HG03354 (cell line): ENCODE data around the gene MYO18B.

Source experiments
- ATAC-seq: cut with Tn5 transposase; IDR thresholded peaks from one replicate; pipeline ENCODE4 v1.9.1; 2021; ENCODE audit warnings: mild to moderate bottlenecking; ENCODE audit not compliant: unreplicated experiment, poor library complexity, severe bottlenecking

Gene MYO18B

DNA sequence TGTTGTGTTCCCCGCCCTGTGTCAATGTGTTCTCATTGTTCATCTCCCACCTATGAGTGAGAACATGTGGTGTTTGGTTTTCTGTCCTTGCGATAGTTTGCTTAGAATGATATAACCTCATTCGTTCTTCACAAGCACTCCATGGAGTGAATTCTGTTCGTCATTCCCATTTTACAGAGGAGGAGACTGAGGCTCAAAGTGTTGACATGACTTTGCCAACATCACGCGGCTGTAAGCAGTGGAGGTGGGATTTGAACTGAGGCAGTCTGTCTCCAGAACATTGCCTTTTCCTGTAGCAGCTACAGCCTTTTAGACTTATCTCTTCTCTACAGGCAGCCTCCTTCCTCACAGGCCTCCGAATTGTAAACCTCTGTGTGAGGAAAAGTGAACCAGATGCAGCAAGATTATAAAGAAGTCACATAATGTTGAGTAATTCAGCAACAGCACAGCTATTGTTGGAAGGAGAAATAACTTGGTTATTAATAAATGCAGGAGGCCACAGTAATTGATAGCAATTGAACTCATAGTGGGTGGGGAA, 74.6 kb downstream of the MYO18B start:
- no peak for ATAC-seq

DNA sequence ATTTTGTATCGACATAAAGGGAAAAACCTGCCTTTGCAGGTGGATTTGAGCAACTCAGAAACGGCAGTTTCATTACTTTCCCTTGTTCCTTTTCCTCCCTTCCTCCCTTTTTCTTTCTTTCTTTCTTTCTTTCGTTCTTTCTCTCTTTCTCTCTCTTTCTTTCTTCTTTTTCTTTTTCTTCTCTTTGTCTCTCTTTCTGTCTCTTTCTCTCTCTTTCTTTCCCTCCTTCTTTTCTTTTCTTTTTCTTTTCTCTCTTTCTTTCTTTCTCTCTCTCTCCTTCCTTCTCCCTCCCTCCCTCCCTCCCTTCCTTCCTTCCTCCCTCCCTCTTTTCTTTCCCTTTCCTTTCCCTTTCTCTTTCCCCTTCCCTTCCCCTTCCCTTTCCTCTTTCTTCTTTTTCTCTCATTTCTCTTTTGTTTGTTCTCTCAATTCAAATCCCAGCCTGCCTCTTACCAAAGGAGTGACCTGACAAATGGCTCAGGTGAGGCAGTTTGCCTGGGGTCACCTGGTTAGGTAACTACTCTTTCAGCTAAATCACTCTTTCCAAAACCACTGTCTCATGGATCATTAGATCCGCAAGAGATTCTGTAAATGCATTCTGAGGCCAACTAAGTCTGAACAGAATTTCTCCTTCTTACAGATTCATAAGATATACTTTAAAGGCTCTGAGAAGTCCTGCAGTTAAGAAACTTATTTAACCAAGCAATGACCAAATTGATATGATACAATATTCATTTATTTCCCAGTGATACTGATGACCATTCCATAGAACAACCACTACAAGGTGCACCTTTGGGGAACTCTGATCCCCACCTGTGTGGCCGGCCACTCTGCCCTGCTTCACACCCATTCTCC, 75.3 kb downstream of the MYO18B start:
- no peak for ATAC-seq

DNA sequence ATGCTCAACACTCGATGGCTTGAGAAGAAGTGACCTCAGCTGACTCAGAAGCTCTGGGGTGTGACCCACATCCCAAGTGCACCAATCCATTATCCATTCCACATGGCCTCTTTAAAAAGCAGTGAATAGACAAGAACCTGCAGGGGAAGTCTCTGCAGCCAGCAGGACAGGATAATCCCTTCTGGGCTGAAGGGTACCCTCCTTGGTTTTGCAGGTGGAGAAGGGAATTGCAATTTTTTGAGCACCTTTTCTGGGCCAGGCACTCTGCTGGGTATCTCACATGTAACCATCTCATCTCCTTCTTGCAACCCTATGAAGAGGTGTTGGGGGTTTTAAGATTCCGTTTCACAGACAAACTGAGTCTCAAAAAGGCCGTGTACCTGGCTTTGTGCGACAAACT, 76.6 kb downstream of the MYO18B start:
- ATAC-seq: no peak

DNA sequence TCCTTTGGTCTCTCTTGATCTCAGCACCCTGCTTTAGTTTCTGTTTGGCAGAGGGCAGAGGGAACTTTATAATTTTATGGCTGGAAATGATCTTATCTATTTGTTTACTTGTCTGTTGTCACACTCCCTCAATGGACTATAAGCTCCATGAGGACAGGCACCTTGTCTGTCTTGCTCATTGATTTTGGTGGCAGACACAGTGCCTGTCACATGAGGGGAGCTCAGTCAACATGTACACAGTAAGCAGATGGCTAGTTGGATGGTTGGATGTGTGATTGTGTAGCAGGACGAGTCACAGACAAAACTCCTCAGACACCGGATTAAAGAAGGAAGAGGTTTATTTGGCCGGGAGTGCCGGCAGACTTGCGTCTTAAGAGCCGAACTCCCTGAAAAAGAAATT, 80.4 kb downstream of the MYO18B start:
- no peak for ATAC-seq

DNA sequence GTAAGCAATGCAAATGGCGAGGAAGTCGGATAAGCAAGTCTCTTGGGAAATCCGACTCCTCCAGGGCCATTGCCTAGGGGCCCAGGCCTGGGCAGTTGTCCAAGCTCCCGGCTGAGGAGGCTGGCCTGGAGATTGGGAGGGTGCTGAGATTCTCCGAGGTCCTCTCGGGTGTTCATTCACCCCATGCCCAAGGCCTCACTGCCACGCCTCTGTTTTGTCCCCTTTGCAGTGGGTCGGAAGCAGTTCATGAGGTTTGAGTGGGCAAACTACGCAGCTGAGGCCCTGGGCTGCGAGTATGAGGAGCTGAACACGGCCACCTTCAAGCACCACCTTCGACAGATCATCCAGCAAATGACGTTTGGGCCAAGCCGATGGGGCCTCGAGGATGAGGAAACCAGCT, 81.3 kb downstream of the MYO18B start:
- no peak for ATAC-seq

DNA sequence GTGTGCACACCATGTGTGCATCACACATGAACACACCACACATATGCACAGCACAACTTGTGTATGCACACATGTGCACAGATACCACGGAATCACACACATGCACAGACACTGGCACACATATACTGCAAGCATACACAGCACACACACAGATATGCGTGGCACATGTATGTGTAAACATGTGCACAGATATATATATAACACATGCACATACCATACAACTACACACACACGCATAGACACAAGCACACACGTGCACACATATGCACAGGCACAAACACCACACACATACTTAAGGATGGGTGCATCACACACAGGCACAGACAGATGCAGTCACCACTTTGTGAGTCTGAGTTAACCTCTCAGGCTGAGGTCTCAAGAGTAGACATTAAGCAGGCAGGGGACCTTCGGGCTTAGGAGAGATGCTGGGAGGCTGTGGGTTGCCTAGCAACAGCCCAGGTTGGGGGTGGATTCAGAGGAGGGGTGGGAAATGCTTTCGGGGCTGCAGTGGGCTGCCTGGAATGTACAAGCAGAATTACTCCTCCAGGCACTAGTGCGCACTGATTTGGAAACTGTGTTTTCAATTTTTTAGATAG, 82.9 kb downstream of the MYO18B start:
- ATAC-seq: no peak

DNA sequence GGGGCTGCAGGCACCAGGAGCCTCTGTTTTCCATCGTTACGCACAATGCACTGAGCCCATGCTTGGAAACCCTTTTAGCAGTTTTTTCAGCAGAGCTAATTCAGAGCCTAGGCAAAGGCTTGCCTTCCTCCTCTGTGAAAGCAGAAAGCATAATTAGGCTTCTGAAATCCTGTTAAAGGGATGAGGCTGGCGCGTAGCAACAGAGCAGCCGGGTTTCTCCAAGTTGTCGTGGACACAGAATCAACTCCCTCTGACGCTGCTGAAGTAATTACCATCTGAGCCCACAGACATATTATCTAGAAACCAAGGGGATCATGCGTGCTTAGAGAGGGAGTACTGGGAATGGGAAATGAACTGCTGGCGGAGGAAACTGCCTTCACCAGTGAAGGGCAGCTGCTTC, 85.4 kb downstream of the MYO18B start:
- ATAC-seq: no peak

DNA sequence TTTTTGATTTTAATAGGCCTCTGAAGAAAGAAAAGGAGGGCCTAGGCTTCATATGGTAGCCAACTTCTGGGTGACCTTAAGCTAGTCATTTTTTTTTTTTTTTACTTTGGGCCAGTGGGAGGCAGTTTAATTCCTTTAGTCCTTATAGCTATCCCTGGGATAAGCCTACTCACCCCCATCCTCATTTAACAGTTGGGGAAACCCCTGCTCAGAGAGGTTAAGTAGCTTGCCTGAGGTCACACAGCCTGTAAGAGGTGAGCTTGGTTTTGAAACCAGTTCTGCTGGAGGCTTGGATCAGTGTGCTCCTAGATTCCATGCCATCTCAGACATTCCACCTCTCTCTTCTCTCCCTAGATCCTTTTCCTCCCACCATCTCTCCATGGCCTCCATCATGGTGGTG, 86.4 kb downstream of the MYO18B start:
- no peak for ATAC-seq

DNA sequence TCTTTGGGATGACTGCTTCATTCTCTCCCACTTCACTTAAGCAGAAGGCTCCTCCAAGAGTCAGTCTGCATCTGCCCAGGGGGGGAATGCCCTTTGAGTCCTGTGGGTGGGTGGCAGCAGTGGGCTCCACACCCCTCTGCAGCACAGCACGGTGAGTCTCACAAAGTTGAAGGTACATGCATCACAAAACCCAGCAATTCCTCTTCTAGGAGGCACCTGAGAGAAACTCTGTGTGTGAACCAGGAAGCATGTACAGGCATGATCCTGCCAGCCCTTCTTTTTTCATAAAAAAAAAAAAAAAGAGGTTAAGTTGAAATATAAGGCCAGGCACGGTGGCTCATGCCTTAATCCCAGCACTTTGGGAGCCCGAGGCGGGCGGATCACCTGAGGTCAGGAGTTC, 87.2 kb downstream of the MYO18B start:
- no peak for ATAC-seq

DNA sequence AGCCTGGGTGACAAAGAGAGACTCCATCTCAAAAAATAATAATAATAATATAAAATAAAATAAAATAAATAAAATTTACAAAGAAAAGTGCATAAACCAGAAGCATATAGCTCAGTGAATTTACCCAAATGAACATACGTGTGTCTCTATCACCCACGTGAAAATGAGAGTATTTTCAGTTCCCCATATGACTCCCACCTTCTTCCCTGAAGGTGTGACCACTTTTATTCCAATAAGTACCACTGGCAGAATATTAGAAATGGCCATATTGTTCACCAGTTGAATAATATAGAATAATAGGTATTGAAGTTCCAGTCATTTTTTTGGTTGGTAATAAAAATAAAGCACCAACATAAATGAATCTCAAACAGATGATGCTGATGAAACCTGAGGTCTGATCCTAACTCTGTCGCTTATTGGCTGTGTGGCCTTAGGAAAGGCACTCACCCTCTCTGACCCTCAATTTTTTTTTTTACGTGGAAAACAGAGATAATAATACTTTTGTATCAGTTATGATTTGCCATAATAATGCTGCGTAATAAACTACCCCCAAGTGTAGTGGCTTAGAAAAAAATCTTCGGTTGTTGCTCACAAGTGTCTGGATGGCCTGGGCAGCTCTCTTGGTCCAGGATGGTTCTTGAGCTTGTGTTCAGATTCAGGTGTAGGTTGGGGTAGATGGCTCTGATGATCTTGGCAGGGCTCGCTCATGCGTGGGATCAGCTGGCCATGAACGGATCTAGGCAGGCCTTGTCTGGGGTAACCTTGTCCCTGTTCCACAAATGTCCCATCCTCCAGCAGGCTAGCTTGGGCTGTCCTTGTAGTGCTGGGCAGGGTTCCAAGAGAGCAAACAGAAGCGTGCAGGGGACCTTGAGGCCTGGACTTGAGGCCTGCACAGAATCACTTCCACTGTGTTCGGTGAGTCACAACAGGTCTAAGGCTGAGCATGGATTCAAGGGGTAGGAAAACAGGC, 88.1 kb downstream of the MYO18B start:
- ATAC-seq: no peak

DNA sequence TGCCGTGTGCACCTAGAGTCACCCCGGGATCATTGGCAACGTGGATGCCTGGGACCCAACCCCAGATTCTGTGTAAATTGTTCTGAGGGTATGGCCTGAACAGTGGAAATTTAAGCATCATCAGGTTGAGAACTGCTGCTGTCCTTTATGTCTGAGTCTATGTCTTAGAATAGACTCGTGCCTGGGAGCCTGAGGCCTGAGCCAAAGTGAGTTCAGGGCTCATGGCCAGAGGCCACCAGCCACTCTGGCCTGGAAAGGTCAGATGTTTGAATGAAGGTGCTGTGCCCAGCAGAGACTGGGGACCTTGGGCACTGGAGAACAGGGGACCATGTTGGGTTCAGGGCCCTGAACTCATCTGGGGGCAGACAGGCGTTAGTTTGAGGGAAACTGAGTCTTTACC, 91.1 kb downstream of the MYO18B start:
- ATAC-seq: no peak

DNA sequence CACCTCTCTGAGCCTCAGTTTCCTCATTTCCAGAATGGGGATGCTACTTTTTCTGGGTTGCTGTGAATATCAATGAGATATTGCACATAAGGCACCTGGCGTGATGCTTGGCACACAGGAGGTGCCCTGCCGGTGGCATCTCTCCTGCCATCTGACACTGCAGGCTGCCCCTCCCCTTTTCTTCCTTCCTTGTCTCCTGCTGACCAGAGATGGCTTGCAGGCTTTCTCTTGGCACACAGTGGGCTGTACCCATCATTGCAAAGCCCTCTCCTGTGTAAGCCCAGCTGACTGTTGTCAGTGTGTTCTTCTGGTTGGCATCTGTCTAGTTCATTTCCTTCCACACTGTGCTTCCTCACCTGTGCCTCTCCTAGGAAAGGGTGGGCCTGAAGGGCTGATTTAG, 91.7 kb downstream of the MYO18B start:
- ATAC-seq: no peak

DNA sequence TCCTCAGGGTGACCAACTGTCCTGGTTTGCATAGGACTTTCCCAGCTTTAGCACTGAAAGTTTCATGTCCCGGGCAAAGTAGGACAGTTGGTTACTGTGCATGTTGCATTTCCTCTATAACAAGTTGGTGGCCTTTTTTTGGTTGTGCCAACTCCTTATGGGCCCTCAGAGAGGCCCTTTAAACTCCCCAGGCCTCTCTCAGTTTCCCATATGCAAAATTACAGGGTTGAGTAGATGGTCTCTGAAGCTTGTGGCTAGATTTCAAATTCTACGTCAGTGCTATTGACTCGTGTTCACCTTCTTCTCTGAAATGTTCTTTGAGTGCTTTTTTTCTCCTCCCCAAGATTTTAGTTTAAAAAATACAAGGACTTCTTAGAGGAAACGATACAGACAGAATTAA, 92.5 kb downstream of the MYO18B start:
- ATAC-seq: no peak

DNA sequence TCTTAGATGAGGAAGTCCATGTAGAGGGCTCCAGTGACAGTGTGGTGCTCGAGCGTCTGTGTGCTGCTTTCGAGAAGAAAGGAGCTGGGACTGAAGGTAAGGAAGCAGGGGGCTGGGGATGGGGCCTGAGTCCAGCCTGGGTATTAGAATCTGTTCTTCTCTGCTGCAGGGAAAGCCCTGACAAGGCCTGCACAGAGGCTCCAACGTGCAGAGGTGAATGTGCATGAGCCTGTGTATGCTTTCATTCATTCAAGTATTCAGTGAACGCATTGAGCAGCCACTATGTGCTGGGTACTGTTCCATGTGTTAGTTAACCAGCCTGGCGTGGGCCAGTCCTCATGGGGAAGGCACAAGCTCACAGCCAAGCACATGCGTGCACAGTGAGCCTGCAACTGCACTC, 93.4 kb downstream of the MYO18B start:
- ATAC-seq: no peak

DNA sequence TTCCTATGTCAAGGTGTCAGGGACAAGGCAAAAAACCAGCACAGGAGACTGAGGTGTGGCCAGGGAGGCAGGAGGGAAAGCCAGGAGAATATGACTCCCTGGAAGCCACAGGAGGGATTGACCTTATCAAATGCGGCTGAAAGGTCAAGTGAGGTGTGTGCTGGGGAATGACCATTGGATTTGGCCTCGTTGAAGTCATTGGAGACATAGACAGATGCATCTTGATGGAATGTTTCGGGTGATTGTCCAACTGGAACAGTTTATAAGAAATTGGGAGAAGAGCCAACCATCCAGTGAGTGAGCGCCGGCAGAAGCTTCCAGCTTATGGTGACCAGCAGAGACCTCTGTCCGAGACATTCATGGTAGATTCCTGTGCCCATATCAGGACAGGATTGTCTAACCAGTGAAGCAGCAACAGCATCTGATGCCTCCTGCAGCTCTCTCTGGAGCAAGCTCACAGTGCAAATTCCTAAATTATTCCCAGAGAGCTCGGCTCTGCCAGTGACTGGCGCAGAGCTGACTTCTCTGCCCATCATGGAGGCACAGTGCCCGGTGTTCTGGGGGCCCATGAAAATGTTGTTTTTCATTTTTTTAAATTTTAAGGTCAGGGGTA, 95.4 kb downstream of the MYO18B start:
- ATAC-seq: no peak

DNA sequence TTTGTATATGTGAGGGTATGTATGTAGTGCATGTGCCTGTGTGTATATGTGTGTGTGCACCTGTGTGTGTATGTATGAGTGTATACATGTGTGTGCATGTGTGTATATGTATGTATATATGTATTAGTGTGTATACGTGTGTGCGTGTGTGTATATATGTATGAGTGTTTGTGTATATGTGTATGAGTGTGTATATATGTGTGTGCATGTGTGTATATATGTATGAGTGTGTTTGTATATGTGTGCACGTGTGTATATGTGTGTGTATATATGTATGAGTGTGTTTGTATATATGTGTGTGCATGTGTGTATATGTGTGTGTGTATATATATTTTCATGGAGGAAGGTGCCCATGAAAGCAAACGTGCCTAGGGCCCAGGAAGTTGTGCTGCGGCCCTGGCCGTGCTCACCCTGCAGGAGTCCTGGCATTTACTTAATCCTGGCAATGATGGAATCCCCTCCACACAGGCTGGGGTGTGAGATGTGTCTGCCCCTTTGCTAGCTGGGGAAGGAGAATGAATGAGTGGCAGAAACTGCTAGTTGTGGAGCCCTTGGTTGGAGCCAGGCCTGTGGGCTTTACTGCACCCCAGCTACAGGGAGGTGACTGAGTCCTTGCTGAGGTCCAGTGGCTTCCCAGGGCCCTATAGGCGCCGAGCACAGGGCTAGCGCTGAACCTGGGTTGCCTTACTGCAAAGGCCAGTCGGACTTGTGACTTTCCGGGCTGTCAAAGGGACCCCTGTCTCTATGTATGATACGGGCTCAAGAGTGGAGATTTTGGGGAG, 97.2 kb downstream of the MYO18B start:
- ATAC-seq: no peak

DNA sequence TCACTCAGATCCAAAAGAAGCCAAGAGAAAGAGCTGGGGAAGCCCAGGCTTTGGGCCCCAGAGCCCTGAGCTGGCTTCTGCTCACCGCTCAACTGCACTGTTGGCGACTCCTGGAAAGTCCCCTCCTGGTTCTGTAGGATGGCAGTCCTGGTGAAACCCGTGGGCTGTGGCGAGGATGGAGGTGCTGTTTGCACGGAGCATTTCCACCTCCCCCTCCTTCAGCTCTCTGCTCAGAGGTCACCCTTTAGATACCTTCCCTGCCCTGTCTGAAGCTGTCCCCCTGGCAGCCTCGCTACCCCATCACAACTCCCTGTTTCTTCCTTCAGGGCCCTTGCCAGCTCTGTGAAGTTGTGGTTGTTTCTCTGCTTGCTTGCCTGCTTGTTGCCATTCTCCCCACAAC, 97.8 kb downstream of the MYO18B start:
- ATAC-seq: no peak

DNA sequence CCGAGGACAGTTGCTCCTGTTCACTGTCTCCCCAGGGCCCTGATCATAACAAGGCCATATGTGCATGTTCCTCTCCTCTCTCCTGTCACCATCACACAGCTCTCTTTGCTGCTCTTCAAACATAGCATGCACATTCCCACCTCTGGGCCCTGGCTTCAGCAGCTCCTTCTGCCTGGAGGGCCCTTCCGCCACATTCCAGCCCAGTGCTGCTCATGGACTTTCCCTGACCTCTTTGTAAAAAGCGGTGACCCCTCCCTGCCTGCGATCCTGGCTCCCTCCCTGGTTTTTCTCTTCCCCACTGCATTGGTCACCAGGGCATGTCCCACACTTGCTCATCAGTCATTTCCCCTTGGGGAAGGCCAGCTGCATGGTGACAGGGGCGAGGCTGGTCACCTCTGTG, 98.2 kb downstream of the MYO18B start:
- no peak for ATAC-seq

DNA sequence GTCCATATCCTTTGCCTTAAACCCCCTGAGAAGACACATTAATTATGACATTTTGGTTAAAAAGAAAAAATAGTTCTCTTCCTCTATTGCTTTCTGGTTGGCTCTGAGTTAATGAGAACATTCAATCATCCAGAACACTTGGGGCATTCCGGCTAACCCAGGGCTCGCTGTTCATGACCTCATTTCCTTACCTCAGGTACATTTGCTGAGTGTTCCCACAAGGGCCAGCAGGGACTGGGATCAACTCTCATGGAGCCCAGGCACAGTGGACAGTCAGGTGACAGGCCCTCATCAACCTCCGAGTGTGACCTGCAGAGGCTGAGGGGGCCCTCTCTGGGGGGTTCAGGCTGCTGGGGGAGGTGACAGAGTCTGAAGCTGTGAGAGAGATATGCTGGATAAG, 98.9 kb downstream of the MYO18B start:
- ATAC-seq: no peak
